Neutrophil (primary cell): ENCODE measurements around the gene FUZ.

Experiments
- H3K27ac ChIP-seq: fragments of 200-600 bp; sonication (generic); 2 replicates; pipeline ENCODE4 v1.5.1; 2016; ENCODE audit warnings: mild to moderate bottlenecking, moderate library complexity
- H3K27me3 ChIP-seq: fragments of 200-600 bp; sonication (generic); 2 replicates; pipeline ENCODE4 v1.6.0; 2016; ENCODE audit warnings: mild to moderate bottlenecking
- H3K36me3 ChIP-seq: fragments of 200-600 bp; sonication (generic); 2 replicates; pipeline ENCODE4 v1.5.1; 2017
- H3K4me1 ChIP-seq, 2 experiments: fragments of 200-600 bp in 1 of 2; sonication (generic) in 1 of 2; 1 replicate in 1 of 2; 2 replicates in 1 of 2; pipeline versions ENCODE4 v1.5.1 to v1.6.1; 2013 to 2016; ENCODE audit warnings: low read depth in 1 of 2, low read length in 1 of 2, mild to moderate bottlenecking in 1 of 2, moderate library complexity in 1 of 2; ENCODE audit not compliant: control insufficient read depth in 1 of 2, insufficient read depth in 1 of 2
- H3K4me3 ChIP-seq, 2 experiments: fragments of 200-600 bp in 1 of 2; sonication (generic) in 1 of 2; 1 replicate in 1 of 2; 2 replicates in 1 of 2; pipeline ENCODE4 v1.5.1; 2013 to 2016; ENCODE audit warnings: low read depth in 1 of 2, low read length in 1 of 2, mild to moderate bottlenecking in 1 of 2, moderate library complexity in 1 of 2
- H3K9me3 ChIP-seq: fragments of 200-600 bp; sonication (generic); 2 replicates; pipeline ENCODE4 v1.5.1; 2016
- TF ChIP-seq, protein P1 (sequence below): fragments of 200-600 bp; sonication (generic); IDR thresholded peaks from 2 replicates; pipeline ENCODE4 v1.5.1; 2016; ENCODE audit warnings: antibody characterized with exemption

The FUZ gene

GRCh38 chr19:49779731-49780555, 33.1 kb downstream of the FUZ start:
- Histone ChIP-seq H3K4me1 (peaks cover 28 to 43% of the 10 kb centered on the region in 2 experiments), H3K36me3 (peaks cover 39% of the 10 kb centered on the region)
- TF ChIP-seq, protein P1, sequence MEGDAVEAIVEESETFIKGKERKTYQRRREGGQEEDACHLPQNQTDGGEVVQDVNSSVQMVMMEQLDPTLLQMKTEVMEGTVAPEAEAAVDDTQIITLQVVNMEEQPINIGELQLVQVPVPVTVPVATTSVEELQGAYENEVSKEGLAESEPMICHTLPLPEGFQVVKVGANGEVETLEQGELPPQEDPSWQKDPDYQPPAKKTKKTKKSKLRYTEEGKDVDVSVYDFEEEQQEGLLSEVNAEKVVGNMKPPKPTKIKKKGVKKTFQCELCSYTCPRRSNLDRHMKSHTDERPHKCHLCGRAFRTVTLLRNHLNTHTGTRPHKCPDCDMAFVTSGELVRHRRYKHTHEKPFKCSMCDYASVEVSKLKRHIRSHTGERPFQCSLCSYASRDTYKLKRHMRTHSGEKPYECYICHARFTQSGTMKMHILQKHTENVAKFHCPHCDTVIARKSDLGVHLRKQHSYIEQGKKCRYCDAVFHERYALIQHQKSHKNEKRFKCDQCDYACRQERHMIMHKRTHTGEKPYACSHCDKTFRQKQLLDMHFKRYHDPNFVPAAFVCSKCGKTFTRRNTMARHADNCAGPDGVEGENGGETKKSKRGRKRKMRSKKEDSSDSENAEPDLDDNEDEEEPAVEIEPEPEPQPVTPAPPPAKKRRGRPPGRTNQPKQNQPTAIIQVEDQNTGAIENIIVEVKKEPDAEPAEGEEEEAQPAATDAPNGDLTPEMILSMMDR = no peak

DNA sequence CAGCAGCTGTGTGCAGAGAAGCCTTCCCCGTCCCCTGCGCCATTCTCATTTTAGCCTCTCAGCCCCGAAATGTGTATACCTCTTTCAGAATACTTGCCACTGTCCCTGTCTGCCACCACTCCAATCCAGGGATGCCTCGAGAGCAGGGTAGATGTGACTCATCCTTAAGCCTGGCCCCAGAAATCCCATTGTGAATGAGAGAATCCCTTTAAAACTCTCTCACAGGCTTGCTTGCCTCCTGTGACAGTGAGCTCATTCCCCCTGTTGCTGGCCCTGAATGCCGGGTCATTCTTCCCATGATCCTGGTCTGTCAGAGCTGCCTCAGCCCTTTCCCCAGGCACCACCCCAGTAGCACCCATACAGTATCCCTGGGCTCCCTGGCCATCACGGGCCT, 36.7 kb downstream of the FUZ start:
- peak overlapping the region; percentile 56 for H3K27ac ChIP-seq
- H3K9me3 ChIP-seq = no peaks in the 10 kb centered on the region
- H3K4me1 ChIP-seq = peaks cover 47 to 58% of the 10 kb centered on the region in 2 experiments
- no peaks in the 10 kb centered on the region for H3K27me3 ChIP-seq
- no peak overlapping the region for H3K4me3 ChIP-seq
- H3K36me3 ChIP-seq = peaks cover 24% of the 10 kb centered on the region
- TF ChIP-seq, protein P1 = no peak

More at GRCh38 chr19:49779731-49780555, 33.1 kb downstream of the FUZ start:
- Histone ChIP-seq H3K9me3 (no peaks in the 10 kb centered on the region), H3K27me3 (no peaks in the 10 kb centered on the region), H3K4me3 (no peak overlapping the region), H3K27ac (peak overlapping the region; percentile 45)

DNA sequence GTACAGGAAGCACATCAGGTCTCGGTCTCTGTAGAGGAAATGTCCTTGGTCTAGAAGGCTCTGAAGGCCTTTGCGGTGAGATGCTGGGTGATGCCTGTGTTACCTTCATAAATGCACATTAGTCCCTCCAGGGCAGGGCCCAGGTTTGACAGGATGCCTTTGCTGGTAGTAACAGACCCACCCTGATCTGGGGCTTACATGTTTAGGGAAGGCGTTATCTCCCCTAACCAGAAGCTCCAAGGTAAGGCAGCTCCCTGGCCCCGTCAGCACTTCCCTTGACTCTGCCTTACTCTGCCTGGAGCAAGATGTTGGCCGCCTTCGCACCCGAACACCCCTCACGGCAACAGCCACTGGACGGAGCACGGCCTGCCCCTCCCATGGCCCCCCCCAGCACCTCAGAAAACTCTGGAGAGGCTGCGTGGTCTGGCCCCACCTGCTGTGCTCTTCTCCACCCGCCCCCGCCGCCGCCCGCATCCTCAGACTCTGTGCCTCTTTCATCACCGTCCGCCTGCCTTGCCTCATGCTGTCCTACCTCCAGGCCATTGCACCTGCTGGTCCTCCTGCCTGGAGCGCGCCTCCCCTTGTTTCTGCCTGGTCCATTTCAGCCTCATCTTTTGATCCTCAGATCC, 37.2 kb downstream of the FUZ start:
- H3K36me3 ChIP-seq = peaks cover 25% of the 10 kb centered on the region
- TF ChIP-seq, protein P1 = no peak
- H3K9me3 ChIP-seq = no peaks in the 10 kb centered on the region
- no peak overlapping the region for H3K4me3 ChIP-seq
- peak overlapping the region; percentile 56 for H3K27ac ChIP-seq
- peaks cover 47 to 53% of the 10 kb centered on the region in 2 experiments for H3K4me1 ChIP-seq
- H3K27me3 ChIP-seq = no peaks in the 10 kb centered on the region

DNA sequence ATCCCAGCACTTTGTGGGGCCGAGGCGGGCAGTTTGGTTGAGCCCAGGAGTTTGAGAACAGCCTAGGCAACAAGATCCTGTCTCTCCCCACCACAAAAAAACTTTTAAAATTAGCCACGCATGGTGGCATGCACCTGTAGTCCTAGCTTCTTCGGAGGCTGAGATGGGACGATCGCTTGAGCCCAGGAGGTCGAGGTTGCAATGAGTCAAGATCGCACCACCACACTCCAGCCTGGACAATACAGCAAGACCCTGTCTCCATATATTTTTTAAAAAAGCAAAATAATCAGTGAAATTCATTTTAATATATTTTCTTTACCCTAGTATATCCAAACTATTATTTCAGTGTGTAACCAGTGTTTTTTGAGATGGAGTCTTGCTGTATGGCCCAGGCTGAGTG, 38.1 kb downstream of the FUZ start:
- Histone ChIP-seq H3K9me3 (no peaks in the 10 kb centered on the region), H3K4me1 (peaks cover 42 to 44% of the 10 kb centered on the region in 2 experiments), H3K4me3 (no peak overlapping the region), H3K27me3 (no peaks in the 10 kb centered on the region), H3K36me3 (peaks cover 21% of the 10 kb centered on the region), H3K27ac (peak overlapping the region; percentile 56)
- TF ChIP-seq, protein P1 = no peak

DNA sequence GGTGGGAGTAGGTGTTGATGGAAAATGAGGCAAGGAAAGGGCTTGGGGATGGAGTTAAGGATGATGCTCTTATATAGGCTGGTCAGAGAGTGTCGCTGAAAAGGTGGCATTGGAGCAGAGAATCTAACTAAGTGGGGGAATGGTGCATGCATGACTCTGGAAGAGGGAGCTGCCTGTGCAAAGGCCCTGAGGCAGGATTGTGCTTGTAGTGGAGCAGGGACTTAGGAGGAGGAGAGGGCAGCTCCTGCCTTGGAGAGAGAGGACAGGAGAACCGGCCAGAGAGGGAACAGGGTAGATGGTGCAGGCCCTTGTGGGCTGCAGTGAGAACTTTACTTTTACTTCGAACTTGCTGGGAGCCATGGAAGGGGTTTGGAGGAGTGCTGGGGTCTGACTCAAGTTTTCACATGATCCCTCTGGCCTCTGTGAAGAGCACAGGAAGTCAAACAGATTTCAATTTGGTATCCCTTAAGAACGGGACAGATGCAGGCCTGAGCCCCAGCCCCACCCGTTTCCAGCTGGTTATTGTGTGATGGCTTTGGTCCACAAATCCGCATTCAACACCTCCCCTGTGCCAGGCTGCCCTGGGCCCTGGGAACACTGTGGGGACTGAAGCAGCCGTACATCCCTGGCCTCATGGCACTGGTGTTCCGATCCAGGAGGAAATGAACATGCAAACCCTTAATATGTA, 39.3 kb downstream of the FUZ start:
- H3K4me3 ChIP-seq = no peak overlapping the region
- peaks cover 27% of the 10 kb centered on the region for H3K36me3 ChIP-seq
- TF ChIP-seq, protein P1 = no peak
- H3K4me1 ChIP-seq = peaks cover 38 to 41% of the 10 kb centered on the region in 2 experiments
- H3K27ac ChIP-seq = peak overlapping the region; percentile 65
- no peaks in the 10 kb centered on the region for H3K27me3 ChIP-seq
- H3K9me3 ChIP-seq = no peaks in the 10 kb centered on the region
